ENCODE measurements around the gene RPN2.

DNA sequence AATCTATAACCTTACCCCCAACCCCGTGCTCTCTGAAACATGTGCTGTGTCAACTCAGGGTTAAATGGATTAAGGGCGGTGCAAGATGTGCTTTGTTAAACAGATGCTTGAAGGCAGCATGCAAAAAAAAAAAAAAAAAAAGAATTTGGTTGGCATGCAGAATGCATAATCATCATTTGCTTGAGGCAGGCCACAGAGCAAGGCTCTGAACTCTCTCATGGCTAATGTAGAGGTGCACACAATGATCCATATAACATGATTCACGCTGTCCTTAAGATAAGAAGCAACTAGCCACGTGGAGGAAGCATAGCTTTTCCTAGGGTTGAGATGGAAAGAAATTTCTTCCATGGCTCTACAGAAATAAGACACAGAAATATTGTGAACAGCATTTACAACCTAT lies 27.6 kb upstream of the RPN2 start:
- TF ChIP-seq CTCF (IDR thresholded peaks at IDR 0.05): no peak
- TF ChIP-seq POLR2A (IDR thresholded peaks at IDR 0.05): no peak

Measured in gastroesophageal sphincter (tissue), 3 donors.